CD4-positive, alpha-beta T cell treated with Interleukin-6 at 100 ng/mL for 8 hours (primary cell): ENCODE results near the gene SWAP70.

Experiments used
- DNase-seq: peaks from one replicate; pipeline ENCODE4 v3.0.0-alpha.2; 2020; ENCODE audit warnings: mixed read lengths, low spot score

The SWAP70 gene

DNA sequence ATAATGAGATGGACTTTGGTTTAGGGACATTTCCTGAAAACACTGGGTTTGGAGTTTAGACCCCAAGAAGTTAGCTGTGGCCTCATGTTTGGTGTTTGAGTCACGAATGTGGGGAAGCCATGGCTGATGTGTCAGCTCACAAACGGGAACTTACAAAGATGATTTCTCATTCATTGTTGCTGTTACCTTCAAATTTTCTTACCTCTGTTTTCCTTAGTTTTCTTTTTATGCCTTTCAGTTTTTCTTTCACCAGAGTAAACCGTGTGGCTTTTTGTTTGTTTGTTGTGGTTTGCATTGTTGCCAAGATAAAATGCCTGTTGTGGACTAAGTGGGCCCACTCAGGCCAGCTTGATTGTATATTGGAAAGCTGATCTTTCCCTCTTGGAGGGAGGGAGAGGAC is 89.1 kb downstream of the SWAP70 start:
- DNase-seq: no peak

DNA sequence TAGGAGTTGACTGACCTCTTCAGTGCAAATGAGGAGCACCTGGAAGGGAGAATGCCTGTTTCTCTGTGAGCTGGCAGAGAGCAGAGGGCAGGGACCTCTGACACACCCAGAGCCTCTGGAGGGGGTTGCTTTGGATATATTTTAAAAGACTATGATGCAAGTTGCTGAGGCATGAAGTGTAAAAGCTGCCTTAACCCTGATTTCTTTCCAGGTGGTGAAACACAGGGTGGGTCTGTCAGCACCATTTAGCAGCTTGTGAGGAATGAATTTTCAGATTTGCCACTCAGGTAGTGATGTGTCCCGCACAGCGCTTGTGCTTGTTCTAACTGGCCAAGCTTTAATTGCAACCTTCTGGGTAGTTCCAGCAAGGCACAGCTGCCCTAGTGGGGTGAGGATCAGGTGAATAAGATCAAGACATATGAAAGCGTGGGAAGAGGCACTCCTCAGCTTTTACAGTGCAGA is 90.2 kb downstream of the SWAP70 start:
- DNase-seq: no peak

DNA sequence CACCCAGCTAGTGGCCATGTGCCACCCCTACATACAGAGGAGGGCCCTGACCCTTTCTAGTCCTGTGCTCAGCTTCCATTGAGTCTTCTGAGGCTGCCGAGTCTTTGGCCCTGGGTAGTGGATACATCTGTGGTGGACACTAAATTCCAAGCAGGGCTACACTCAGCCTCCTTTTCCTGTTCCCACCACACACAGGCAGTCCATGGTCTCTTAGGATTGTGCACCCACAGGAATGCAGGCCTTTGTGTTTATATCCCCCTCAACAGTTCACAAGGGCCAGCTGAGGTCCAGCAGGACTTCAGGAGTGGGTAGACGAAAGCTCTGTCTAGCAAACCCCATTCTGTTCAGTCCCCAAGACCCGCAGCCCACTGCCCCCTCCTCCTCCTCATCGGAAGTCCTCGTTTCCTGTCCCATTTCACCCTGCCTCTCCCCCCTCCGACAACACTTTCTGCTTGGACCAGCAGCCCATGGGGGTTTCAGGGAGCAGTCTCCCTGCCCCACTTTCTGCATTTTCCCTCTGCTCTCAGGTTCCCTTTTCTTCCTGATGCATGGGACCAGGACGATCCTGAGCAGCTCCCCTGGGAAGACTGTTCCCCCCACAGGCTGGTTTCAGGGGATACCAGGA is 91.8 kb downstream of the SWAP70 start:
- no peak for DNase-seq

DNA sequence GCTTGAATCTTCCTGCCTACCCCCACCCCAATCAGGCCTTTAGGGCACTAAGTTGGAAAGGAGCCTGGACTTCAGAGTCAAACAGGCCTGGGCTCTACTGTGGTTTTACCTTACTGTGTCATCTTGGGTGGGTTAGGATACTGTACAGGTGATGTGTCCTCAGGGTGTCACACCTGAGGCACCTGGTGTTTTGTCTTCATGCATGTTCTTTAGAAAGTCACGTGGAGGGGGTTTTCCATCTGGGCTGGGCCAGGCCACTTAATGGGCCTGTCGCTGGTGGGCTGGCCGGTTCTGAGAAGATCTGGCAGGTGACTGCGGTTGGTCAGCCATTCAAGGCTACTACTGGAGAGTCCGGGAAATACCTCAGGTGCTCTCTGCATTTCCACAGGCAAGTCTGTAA is 92.6 kb downstream of the SWAP70 start:
- DNase-seq: no peak

DNA sequence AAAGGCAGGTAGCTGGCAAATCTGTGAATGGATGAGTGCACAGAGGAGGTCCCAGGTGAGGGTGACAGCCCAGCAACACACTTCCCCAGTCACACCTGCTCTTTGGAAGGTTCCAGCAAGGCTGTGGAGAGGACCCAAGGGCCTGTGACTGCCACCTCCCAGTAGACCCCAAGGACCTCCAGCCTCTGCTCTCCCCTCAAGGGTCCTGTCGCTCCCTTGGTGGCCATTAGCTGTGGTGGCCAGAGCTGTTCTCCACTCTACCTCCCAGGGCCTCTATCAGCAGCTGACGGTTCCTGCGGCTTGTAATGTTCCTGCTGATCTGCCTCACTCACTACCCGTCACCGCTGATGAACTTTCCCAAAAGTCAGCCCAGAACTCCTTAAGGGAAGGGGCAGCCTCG is 93.0 kb downstream of the SWAP70 start:
- no peak for DNase-seq

DNA sequence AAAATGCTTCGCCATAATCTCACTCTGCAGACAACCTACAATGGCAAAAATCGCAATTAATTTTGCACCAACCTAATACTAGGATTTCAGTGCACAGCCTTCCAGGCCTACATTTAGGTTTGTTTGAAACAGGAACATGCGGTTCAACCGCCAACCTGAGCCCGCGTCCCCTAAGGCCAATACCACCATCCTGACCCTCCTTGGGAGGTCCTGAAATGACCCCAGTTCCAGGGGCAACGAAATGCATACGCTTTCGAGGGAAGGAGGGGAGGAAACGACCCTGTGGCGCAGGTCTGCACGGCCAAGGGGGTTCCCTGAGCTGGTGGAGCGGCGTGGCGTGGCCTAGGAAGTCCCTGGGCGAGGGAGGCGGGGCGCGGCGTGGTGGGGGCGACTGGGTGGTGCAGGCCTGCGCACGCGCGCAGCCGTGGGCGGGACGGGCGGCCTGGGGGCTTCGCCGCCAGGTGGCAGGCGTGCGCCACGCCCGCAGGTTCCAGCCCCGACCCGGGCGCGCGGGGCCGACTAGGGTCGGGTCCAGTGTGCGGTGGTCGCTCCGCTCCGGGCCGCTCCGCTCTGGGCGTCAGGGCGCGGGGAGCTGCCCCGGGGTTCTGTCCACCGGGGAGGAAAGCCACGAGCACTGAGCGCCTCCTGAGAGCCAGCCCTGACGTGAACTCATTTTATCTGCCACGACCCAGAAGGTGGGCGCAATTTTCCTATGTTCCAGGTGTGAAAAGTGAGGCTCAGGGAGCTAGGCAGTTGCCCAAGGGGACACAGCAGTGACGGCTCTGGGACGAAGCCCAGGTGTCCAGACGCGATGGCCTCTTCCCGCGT is 94.1 kb downstream of the SWAP70 start:
- DNase-seq: peak; percentile 90

DNA sequence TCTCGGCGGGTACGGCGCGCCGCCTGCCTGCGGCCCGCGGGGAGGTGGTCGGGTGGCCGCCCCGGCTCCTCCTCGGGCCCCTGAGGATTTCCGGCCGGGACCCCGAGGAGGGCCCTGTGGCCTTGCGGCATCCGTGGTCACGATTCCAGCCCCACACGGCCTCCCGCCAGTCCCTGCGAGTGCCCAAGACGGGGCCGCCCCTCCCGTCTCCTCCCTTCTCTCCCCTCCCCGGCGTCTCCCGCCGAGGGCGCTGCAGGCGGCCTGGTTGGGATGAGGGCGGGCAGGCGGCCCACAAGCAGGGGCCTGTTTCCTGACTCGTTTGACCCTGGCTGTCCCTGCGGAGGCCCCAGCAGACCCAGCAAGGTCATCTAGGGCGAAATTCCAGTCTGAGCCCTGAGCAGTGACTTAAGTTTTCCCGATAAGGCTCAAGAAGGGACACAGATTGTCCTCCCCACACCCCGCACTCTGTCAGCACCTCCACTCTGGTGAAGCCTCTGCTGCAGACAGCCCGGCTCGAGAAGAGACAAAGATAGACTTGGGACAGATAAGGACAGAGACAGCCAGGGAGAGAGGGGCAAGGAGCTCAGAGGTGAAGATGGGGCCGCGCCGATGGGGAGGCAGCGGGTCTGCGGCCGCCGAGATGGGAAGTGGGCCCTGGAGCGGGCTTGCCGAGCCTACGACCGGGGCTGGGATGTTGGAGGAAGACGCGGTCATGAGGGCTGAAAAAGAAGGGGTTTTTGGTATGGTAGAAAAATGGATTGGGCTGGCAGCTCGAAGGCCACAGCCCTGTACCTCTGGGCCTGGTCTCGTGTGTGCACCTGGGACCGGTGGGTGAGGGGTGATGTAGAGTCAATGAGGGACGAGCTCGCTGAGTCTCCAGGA is 95.0 kb downstream of the SWAP70 start:
- peak; percentile 24 for DNase-seq

DNA sequence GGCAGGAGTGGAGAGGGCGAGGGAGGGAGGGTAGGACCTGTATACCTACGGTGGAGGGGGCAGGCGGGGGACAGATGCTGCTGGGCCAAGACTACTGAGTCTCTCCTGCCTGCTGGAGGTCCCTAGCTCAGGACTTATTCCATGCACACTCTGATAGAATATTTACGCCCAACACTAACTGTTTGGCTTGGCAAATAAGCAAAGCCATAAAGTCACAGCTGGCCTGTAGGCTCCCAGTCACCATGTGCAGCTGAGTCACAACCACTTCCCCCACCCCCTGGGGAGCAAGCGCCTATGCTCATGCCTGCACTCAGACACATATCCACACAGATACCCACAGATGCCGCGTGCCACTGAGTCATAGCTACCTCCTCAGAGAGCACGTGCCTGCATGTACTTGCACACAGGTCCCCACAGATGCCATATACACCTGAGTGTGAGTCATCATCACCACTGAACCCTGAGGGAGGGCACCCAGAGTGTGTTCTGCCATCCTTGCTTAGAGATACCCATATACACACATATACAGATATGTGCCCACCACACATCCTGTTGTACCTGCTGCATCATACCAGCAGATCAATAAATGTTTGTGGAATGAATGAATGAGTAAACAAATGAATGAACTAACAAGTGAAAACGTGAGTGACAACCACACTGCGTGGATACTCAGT is 95.8 kb downstream of the SWAP70 start:
- peak; percentile 91 for DNase-seq

DNA sequence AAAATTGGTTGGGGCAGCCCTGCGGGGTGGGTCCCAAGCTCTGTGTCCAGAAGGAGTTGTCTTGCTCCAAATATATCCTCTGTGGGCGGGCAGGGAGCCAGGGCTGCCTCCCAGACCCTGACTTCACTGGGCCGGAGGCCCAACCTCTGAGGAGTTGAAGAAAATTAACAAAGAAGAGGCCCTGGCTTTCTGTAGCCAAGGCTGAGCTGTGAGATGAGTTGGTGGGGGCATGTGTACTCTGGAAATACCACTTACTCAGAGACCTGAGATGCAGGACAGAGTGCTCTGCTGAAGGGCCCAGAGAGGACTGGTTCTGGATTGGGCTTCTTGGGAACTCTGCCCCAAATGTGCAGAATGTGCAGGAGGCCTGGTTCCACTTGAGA is 96.3 kb downstream of the SWAP70 start:
- DNase-seq: no peak

DNA sequence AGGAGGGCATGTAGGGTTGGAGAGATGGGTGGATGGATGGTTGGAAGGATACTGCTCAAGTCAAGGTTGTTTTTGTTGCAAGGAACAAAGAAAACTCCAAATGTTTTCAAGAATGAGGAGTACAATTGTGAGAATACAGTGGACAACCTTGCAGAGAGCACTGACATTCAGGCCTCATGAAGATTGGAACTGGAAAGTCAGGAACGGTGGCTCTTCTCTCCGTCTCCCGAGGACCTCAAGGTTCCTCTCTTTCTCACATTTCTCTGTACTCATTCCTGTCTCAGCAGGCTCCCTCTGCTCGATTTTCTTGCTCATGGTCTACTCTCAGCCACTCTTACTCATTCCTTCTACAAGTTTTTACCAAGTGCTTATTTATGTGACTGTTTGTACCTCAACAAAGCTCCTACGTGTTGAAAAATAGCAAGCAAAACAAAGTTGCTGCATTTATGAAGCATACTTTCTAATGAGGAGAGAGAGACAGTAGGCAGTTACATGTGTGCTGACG is 97.6 kb downstream of the SWAP70 start:
- no peak for DNase-seq

DNA sequence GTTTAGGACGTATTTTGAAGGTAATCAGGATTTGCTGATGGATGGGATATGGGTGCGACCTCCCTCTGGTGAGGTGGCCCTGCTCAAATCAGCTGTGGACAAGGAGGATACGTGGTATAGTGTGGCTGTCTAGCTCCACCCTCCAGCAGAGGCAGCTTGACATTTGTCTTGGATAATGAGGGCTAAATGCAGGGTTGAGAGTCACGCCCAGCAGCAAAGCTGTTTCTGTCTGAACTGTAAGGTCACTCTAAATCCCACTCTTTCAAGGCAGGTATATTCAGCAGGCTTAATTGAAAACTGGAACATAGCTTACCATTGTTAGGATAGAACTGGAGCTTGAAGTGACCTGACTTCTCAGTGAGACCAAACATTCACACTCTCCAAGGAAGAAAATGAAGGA is 98.7 kb downstream of the SWAP70 start:
- DNase-seq: no peak

DNA sequence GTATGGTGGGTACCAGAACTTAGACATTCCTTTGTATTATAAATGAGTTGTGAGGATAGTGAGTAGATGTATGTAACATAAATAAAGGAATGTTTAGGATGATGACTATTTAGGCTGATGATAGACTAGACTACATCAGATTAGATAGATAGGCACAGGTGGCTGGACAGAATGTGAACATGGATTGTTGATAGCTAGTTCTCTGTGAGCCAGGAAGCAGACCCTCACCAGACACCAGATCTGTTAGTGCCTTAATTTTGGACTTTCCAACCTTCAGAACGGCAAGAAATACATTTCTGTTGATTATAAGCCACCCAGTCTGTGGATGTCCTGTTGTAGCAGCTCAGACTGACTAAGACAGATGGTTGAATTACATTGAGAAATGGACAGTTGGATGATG is 99.4 kb downstream of the SWAP70 start:
- no peak for DNase-seq

DNA sequence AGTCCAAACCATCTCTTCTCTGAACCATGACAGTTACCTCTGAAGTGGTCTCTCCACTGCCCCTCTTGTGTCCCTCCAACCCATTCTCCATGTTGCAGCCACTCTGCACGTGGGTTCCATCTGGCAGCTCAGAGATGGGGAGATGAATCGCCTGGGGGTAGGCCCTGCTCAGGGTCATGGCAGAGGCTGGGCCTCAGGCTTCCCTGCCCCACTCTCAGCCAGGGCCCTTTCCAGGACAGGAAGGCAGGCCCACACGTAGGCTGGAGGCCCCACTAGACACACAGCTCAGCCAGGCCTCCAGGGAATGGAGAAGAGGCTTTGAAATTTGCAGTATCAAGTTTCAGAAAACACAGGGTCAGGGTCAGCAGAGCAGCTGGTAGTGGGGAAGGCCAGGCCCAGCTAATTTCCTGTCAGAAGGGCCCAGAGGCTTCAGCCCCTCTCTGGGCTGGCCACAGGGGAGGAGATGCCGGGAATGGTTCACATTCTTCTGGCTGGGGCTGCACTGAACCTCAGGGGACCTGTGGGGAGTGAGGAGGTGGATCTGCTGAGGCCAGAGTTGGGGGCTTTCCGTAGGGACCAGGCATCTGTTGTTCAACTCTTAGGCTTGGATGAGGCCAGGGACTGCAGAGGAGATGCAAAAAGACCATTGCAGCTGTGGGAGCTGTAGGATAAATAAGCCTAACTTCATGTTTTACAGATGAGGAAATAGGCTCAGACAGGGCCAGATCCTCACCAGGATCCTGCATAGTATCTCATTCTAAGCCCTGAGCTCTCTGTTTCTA is 101.6 kb downstream of the SWAP70 start:
- no peak for DNase-seq

DNA sequence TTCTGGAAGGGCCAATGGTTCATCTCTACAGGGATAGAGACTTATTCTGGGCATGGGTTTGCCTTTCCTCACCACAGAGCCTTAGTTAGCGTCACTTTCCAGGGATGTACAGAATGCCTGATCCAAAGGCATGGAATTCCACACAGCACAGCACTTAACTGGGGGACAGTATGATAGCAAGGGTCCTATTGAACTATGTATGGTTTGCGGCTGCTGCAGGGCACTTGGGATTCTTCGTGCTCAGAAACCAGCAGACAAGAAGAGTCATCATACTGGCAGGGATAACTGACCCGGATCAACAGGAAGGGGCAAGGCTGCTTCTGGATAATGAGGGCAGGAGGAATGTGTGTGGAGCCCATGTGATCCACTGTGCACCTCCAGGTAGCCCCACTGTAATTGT is 105.7 kb downstream of the SWAP70 start:
- no peak for DNase-seq

DNA sequence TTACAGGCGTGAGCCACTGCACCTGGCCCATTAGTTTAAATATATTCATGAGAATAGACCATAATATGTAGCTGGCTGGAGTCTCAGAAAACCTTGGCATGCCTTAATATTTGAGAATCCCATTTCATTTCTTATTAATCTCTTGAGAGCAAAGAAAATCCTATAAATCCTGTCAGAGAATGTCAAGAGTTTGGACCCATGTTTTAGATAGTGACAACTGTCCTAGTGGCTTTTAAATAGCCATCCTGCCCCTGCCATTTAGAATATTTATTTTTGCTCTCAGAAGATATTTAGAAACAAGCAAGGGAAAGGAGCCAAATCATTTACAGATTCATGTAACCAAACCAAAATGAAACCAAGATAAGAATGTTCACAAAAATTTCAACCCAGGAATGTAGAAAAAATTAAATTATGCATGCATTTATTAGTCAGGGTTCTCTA is 107.2 kb downstream of the SWAP70 start:
- no peak for DNase-seq

DNA sequence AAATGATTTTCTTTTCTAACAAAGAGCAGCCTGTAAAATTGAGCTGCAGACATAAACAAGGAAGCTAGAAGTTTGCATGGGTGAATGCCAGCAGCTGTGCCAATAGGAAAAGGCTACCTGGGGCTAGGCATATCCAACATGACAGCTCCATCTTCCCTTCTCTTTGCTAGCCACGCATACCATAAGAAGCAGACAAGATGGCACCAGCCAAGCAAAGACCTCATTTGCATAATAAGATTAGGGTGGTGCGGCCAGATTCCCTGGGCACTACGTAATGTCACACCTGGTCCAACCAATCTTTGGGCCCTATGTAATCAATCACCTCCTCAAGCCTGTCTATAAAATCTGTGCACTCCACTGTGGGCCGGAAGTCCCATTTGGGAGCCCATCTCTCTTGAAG is 108.3 kb downstream of the SWAP70 start:
- DNase-seq: no peak

DNA sequence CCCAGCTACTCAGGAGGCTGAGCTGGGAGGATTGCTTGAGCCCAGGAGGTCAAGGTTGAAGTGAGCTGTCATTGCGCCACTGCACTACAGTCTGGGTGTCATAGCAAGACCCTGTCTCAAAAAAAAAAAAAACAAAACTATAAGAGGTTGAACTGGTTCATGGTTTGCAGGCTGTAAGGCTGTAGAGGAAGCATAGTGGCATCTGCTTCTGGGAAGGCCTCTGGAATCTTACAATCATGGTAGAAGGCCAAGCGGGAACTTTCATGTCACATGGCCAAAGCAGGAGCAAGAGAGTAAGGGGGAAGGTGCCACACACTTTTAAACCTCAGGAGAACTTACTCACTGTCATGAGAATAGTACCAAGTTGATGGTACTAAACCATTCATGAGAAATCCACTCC is 109.6 kb downstream of the SWAP70 start:
- DNase-seq: no peak

DNA sequence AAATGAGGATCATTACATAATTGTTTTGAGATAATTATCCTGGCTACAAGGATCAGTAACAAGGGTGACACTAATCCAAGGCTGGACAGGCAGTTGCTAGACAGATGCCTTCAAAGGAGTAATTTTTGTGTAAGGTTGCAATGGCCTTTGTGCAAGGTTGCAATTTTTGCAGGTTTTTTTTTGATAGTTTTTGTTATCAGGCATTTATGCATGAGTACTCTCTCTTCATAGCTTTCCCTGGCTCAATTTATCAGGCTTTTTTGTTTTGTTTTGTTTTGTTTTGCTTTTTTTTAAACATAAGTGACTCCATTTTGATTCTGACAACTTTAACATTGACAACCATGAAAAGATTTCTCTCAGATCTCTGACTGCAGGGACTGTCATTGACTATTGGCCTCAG is 110.2 kb downstream of the SWAP70 start:
- no peak for DNase-seq

DNA sequence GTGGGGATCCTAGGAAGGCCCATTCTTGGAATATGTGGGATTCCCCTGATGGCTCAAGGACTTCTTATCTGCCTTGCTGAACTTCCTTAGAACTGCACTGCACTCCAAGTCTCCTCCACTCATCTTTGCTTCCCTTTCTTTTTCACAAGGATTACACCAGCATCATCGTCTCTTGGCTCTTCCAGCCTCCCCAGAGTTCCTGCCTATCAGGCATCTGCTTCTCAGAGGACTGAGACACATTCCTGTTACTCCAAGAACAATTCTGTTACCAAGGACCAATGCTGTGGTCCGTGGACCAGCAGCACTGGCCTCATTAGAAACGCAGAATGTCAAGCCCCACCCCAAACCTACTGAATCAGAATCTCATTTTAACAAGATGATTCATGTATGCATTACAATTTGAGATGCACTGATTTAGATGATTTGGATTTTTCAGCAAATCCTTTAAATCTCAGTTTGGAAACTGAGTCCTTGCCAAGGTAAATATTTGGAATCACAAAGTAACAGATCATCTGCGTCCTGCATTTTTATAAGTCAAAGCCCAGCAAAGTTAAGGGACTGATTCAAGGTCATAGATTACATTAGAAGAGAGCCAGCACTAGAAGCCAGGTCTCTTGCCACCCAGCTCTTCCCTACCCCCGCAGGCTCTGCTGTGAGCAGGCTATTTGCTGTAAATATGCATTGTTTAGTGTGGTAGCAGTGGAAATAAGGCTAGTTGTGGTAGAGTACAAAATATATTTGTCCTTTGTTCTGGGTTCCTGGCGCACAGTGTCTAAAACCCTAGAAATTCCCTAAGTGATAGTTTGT is 110.9 kb downstream of the SWAP70 start:
- DNase-seq: no peak

DNA sequence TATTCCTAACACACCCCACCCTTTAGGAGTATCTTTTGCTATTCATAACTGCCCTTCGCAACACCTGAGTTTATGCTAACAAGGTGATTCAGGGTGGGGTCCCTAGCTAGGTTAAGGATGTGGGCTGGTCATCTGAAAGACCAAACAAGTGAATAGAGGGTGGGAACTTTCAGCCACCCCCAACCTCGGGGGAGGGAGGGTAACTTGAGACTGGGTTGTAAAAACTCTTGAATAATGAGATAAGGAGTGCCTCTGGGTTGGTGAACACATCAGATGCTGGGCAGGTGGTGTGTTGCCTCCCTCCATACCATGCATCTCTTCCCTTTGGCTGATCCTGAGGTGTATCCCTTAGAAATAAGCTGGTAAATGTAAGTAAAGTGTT is 111.5 kb downstream of the SWAP70 start:
- DNase-seq: no peak
